HFF-Myc (cell line): ENCODE results near the gene SLC26A8.
A peak's percentile ranks its signal among the peaks of the same experiment; 100 is the strongest.
"Not testable (repeated sequence)": the region's sequence is repeated elsewhere in the genome, so short reads cannot be mapped to it uniquely, and the experiment has no call there.

Experiments used
- DNase-seq: peaks from one replicate; pipeline ENCODE4 v3.0.0-alpha.2; 2011; ENCODE audit warnings: low read depth; ENCODE audit errors: extremely low read depth
- H3K4me3 ChIP-seq: replicated peaks from 2 replicates; pipeline ENCODE4 v1.5.1; 2011; ENCODE audit warnings: low read depth, mild to moderate bottlenecking, control low read depth, low read length
- TF ChIP-seq, protein P1 (sequence below): IDR thresholded peaks from 2 replicates; pipeline ENCODE4 v1.5.1; 2012; ENCODE audit warnings: mild to moderate bottlenecking, low read depth, low read length, control low read depth; ENCODE audit errors: missing control alignments

The SLC26A8 gene

DNA sequence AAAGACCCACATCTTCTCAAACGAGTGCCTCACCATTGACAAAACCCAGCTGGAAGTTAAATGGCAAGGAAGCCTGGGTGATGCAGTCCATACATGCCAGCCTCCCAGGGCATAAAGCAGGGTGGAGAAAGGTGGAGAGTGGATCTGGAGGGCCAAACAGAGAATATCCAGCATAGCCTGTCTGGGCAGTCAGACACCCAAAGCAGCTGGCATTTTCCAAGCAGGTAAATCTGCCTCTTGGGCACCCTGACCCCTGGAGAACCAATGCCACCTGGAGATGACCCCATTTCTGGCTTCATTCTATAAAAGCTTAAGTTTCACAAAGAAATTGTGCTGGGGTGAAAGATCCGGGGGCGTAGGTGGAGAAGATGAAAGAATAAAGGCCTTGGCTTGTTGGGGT is 98.5 kb downstream of the SLC26A8 start:
- DNase-seq = no peak
- TF ChIP-seq, protein P1, sequence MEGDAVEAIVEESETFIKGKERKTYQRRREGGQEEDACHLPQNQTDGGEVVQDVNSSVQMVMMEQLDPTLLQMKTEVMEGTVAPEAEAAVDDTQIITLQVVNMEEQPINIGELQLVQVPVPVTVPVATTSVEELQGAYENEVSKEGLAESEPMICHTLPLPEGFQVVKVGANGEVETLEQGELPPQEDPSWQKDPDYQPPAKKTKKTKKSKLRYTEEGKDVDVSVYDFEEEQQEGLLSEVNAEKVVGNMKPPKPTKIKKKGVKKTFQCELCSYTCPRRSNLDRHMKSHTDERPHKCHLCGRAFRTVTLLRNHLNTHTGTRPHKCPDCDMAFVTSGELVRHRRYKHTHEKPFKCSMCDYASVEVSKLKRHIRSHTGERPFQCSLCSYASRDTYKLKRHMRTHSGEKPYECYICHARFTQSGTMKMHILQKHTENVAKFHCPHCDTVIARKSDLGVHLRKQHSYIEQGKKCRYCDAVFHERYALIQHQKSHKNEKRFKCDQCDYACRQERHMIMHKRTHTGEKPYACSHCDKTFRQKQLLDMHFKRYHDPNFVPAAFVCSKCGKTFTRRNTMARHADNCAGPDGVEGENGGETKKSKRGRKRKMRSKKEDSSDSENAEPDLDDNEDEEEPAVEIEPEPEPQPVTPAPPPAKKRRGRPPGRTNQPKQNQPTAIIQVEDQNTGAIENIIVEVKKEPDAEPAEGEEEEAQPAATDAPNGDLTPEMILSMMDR = no peak
- no peak overlapping the region for H3K4me3 ChIP-seq

DNA sequence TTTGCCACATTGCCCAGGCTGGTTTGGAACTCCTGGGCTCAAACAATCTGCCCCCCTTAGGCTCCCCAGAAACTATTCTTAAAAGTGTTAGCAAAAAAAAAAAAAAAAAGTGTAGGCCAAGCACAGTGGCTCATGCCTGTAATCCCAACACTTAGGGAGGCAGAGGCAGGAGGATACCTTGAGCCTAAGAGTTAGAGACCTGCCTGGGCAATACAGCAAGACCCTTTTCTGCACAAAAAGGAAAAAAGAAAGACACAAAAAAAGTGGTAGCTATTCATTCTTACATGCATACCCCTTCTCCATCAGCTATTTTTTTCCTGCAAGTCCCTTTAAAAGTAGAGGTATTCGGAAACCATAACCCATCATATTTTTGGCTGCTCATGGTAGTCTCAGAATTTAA is 100.3 kb downstream of the SLC26A8 start:
- no peak for DNase-seq
- no peak overlapping the region for H3K4me3 ChIP-seq
- TF ChIP-seq, protein P1 = no peak

DNA sequence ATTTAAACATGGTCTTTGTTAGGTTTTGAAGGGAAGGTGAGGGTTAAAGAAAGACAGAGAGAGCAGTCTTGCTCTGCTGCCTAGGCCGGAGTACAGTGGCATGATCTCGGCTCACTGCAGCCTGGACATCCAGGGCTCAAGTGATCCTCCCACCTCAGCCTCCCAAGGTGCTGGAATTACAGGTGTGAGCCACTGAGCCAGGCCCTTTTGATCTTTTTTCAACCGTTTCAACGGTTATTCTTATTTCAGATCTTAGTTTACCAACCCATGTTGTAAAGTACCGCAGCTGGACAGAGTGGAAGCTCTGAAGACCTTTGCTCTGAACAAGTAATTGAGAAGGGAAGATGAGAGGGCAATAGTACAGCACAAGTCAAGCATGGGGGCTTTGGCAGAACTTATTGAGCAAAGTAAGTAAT is 102.3 kb downstream of the SLC26A8 start:
- no peak for DNase-seq
- TF ChIP-seq, protein P1 = no peak
- H3K4me3 ChIP-seq = no peak overlapping the region

DNA sequence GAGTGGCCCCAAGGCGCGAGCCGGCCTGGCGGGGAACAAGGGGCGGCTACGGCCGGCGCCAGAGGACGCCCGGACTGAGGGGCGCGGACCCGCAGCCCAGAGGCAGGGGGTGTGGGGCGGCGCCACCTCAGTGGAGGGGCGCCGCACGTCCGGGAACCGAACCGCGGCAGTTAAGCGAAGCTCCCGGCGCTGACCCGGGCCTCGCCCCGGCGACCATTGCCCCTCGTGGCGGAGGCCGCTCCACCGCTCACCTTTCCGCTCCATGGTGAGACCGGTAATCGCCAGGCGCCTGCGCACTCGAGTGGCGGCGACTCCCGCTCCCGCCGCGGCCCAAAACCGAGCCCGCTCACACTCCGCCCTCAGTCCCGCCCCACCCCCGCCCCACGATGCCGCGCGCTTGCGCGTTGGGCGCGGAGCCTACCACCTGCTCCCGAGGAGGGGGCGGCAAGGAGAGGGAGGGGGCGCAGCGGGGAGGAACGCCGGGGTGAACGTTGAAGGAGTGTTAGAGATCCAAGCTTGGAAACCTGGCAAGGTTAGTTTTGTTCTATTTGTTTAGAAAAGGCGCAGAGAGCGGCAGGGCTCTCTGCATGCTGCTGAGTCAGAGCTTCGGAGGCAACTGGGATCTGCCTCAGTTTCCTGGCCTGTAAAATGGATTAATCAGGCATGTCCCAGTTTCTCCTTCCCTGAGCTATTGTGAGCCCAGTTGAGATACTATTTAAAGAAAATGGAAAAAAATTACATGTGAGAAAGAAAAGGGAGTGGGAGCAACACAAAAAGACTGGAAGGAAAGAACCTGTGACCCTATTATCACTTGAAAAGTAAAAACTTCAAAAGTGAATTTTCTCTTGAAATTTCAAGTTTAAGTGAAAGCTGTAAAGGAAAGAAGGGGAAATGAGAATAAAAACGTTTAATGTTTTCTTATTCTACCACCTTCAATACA is 103.4 kb downstream of the SLC26A8 start, which contains the start of gene SRPK1:
SRPK1 (minus strand) TSS at position 306 of the 940 bp plus-strand sequence; CDS start at position 264, 42 bp downstream.
- peak; percentile 31 for DNase-seq
- TF ChIP-seq, protein P1 = no peak
- peak within 1 kb of the TSS; percentile 77 for H3K4me3 ChIP-seq

DNA sequence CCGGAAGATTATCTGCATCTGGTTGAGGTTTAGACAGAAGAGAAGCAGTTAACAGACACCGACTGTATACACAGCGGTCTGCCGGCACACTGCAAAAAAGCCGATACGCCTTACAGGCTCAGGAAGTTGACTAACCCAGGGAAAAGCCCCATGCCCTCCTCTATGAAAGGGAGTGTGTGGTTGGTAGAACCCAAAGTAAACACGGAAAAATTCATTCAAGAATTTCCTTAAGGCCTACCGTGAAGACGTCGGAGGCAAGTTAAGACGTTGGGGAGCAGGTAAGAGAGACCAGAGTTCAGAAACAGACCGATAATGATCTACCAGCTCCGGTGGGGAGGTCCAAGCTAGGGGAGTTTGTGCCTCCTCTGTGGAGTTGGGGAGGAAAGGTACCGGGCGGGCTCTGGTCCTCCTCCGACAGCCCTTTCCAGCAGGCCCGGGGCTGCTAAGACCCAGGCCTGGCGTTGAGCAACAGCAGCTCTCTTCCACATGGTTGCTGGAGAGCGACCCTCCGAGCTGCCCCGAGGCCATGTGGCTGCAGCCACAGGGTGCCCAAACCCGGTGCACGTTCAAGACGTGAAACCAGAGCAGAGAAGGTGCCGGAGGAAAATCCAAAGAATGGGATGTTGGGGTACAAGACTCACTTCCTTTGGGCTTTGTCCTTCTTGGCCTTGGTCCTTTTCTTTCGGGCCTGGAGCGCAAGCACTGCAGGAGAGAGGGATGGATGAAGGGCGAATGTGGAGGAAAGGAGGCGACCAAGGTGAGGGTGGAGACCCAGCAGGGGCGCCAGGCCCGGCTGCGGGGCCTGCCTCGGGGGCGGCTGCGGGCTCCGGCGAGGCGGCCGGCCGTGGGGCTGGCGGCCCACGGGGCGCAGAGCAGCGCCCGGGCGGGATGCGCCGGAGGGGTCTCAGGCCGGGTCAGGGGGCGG is 104.4 kb downstream of the SLC26A8 start:
- H3K4me3 ChIP-seq = peak overlapping the region; percentile 77
- no peak for DNase-seq
- TF ChIP-seq, protein P1 = no peak

DNA sequence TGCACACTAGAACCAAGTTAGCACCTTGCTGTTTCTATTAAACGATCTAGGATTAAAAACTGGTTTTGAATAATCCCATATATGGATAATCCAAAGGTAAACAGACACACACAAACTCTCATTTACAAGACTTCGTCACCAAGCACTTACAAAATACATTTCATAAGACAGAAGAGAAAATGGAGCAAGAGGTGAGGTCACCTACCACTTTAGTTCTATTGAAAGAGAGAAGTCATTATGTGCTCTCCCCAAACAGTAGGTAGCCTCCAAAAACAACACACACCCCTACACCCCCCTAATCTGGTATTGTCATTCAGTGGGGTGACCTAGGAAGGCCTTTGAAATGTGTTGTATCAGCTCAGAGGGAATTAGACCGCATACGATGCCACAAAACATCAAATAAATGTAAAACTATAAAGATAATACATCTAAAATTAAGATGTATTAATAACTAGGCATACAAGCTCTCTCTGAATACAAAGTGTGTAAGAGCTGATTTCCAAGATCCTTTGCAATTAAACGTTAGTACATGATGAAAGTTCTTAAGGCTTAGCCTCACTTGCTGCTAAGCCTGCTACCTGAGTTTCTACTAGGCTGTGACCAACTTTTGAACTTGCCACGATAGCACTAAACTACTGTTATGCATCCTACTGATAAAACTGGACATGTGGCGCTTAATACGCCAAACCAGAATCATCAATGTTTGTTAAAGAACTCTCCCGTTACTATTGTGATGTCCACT is 105.2 kb downstream of the SLC26A8 start:
- no peak for DNase-seq
- TF ChIP-seq, protein P1 = no peak
- peak overlapping the region; percentile 77 for H3K4me3 ChIP-seq

DNA sequence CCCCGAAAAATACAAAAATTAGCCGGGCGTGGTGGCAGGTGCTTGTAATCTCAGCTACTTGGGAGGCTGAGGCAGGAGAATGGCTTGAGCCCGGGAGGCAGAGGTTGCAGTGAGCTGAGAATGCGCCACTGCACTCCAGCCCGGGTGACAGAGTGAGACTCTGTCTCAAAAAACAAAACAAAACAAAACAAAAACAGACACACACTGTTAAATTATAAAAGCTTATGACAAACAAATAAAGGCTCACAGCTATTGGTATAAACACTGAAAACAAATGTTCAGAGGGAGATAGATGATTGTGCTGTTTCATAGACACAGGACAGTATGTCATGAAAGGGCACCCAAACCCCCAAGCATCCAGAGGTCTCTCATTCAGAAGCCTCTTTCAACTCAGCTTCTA is 107.5 kb downstream of the SLC26A8 start:
- H3K4me3 ChIP-seq, DNase-seq: not testable (repeated sequence)
